NT2/D1 (cell line): ENCODE data around the gene MUC6.

ENCODE experiments used
- DNase-seq: peaks from one replicate; pipeline ENCODE4 v3.0.0-alpha.2; 2011; ENCODE audit warnings: low read depth, low spot score
- H3K27me3 ChIP-seq: 2 replicates; pipeline ENCODE4 v1.6.0; 2011; ENCODE audit warnings: mild to moderate bottlenecking; ENCODE audit not compliant: insufficient read length, insufficient read depth
- H3K36me3 ChIP-seq: 2 replicates; pipeline ENCODE4 v1.6.1; 2011; ENCODE audit warnings: mild to moderate bottlenecking, low read length, mixed read lengths; ENCODE audit not compliant: insufficient read depth, insufficient read length
- H3K4me1 ChIP-seq: 2 replicates; pipeline ENCODE4 v1.5.1; 2011; ENCODE audit not compliant: insufficient read depth, insufficient read length
- H3K4me3 ChIP-seq: 2 replicates; pipeline ENCODE4 v1.5.1; 2011; ENCODE audit warnings: low read depth; ENCODE audit not compliant: insufficient read length
- H3K9ac ChIP-seq: 2 replicates; pipeline ENCODE4 v1.6.0; 2011; ENCODE audit warnings: low read depth; ENCODE audit not compliant: insufficient read length
- H3K9me3 ChIP-seq: 2 replicates; pipeline ENCODE4 v1.5.1; 2011; ENCODE audit warnings: mild to moderate bottlenecking, low read length; ENCODE audit not compliant: insufficient read depth
- SUZ12 ChIP-seq: IDR thresholded peaks from 2 replicates; pipeline ENCODE4 v1.6.1; 2011; ENCODE audit not compliant: insufficient read length, insufficient read depth; ENCODE audit errors: extremely low read depth
- YY1 ChIP-seq: IDR thresholded peaks from 2 replicates; pipeline ENCODE4 v1.6.1; 2011; ENCODE audit not compliant: insufficient read length, insufficient read depth
- ZNF274 ChIP-seq: IDR thresholded peaks from 2 replicates; pipeline ENCODE4 v1.6.1; 2011; ENCODE audit warnings: mild to moderate bottlenecking, low read depth, low read length

Gene MUC6

DNA sequence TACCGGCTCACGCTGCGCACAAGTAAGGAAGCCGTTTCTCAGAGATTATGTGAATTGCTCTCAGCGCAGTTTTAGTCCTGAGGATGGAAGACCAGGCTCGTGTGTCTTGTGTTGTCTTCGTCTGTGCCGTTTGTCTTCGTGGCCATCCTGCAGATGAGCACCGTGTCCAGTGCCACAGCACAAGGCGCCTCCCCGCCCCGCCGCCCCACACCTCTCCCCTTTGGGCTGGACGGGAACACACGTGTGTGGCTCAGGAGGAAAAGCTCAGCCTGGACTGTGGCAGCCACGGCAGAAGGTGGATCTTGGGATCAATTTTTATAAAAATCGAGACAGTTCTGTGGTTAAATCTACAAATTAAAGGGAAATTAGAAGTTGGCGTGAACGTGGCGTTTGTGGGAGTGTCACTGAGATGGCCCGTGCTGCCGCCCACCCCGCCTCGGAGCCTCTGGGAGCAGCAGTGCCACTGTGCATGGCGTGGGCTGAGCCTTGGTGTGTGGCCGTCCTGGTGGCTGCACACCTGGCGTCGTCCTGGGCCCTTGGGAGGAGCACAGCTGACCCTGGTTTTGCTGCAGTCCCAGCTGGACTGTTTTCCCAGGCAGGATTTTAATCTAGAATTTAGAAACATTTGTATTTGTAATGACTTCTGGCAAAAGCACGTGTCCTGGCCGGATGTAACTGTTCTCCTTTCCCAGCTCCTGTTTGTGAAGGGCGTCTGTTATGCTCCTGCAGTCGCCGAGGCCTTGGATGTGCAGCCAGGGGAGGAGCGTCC lies 25.8 kb downstream of the MUC6 start:
- no peak overlapping the region for H3K4me3 ChIP-seq

DNA sequence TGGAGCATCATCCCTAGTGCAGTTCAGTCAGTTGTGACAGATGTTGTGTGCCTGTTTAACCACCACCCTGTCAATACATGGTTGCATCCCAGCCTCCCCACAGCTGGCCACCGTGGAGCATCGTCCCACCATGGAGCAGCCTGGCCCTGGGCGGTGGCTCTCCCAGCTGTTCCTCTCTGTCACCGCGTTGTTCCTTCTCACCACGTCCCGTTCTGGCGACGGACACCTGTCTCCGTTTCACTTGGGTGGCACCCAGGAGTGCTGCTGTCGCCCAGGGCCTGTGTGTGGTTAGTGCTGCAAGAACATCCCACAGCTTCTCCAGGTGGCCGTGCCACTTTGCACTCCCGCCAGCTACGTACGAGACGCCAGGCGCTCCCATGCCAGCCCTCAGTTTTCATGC lies 26.5 kb downstream of the MUC6 start:
- TF ChIP-seq SUZ12 (no peak), YY1 (no peak), ZNF274 (no peak)
- Histone ChIP-seq H3K9ac (no peak overlapping the region), H3K4me1 (peaks cover 3% of the 10 kb centered on the region), H3K27me3 (no peaks in the 10 kb centered on the region), H3K4me3 (no peak overlapping the region), H3K36me3 (peaks cover 98% of the 10 kb centered on the region), H3K9me3 (no peaks in the 10 kb centered on the region)
- DNase-seq, result no peak

More for the DNA sequence above, 25.8 kb downstream of the MUC6 start:
- TF ChIP-seq SUZ12 (no peak), YY1 (no peak), ZNF274 (no peak)
- Histone ChIP-seq H3K4me1 (no peaks in the 10 kb centered on the region), H3K9me3 (no peaks in the 10 kb centered on the region), H3K27me3 (no peaks in the 10 kb centered on the region), H3K36me3 (peaks cover 96% of the 10 kb centered on the region), H3K9ac (no peak overlapping the region)
- DNase-seq, result no peak

- TF ChIP-seq ZNF274, result no peak
- no peak for TF ChIP-seq SUZ12
- no peak for TF ChIP-seq YY1
- no peak overlapping the region for H3K9ac ChIP-seq
- peaks cover 3% of the 10 kb centered on the region for H3K4me1 ChIP-seq
- no peak overlapping the region for H3K4me3 ChIP-seq
- no peaks in the 10 kb centered on the region for H3K9me3 ChIP-seq
- peaks cover 98% of the 10 kb centered on the region for H3K36me3 ChIP-seq
- H3K27me3 ChIP-seq, result no peaks in the 10 kb centered on the region
- no peak for DNase-seq
Observed at GRCh38 chr11:1009371-1009770, 27.1 kb downstream of the MUC6 start.

DNA sequence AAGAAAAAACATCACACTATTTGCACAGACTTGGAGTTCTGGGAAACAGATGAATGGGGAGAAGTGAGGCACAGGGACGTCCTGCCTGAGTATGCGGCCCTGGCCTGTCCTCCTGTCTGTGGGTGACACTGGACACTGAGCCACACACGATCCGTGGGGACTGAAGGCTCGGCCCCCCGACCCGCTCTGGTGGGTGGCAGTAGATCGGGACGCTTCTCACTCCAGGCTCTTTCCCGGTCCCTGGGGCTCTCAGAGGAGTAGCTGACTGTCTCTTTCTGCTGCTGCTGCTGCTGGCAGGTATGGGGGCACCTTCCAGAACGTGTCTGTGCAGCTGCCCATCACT lies 27.7 kb downstream of the MUC6 start:
- H3K36me3 ChIP-seq, result peaks cover 98% of the 10 kb centered on the region
- DNase-seq, result no peak

GRCh38 chr11:1008001-1008802 lies 28.3 kb downstream of the MUC6 start:
- H3K4me3 ChIP-seq, result no peak overlapping the region
- H3K36me3 ChIP-seq, result peaks cover 97% of the 10 kb centered on the region
- H3K9ac ChIP-seq, result no peak overlapping the region
- H3K4me1 ChIP-seq, result peaks cover 3% of the 10 kb centered on the region
- no peaks in the 10 kb centered on the region for H3K27me3 ChIP-seq
- TF ChIP-seq SUZ12 (no peak), YY1 (no peak), ZNF274 (no peak)
- no peak for DNase-seq
- H3K9me3 ChIP-seq, result no peaks in the 10 kb centered on the region

More for the DNA sequence above, 27.7 kb downstream of the MUC6 start:
- no peaks in the 10 kb centered on the region for H3K27me3 ChIP-seq
- no peaks in the 10 kb centered on the region for H3K9me3 ChIP-seq
- peaks cover 3% of the 10 kb centered on the region for H3K4me1 ChIP-seq
- H3K4me3 ChIP-seq, result no peak overlapping the region
- no peak for TF ChIP-seq SUZ12
- no peak for TF ChIP-seq ZNF274
- no peak for TF ChIP-seq YY1
- H3K9ac ChIP-seq, result no peak overlapping the region

GRCh38 chr11:1007279-1007678 lies 29.2 kb downstream of the MUC6 start:
- no peak for DNase-seq
- H3K4me1 ChIP-seq, result peaks cover 3% of the 10 kb centered on the region
- no peaks in the 10 kb centered on the region for H3K9me3 ChIP-seq
- peaks cover 97% of the 10 kb centered on the region for H3K36me3 ChIP-seq
- no peaks in the 10 kb centered on the region for H3K27me3 ChIP-seq
- no peak overlapping the region for H3K4me3 ChIP-seq
- no peak overlapping the region for H3K9ac ChIP-seq
- no peak for TF ChIP-seq SUZ12
- TF ChIP-seq ZNF274, result no peak
- TF ChIP-seq YY1, result no peak

GRCh38 chr11:1006762-1007161 lies 29.8 kb downstream of the MUC6 start:
- H3K9ac ChIP-seq, result no peak overlapping the region
- H3K4me1 ChIP-seq, result peaks cover 3% of the 10 kb centered on the region
- TF ChIP-seq SUZ12 (no peak), YY1 (no peak), ZNF274 (no peak)
- no peaks in the 10 kb centered on the region for H3K27me3 ChIP-seq
- no peak overlapping the region for H3K4me3 ChIP-seq
- no peaks in the 10 kb centered on the region for H3K9me3 ChIP-seq
- DNase-seq, result no peak
- H3K36me3 ChIP-seq, result peaks cover 97% of the 10 kb centered on the region
